Sigmoid colon (tissue), 7 donors: ENCODE measurements around the gene VAMP5. TPM values are rescaled to one million over a fixed set of nuclear protein-coding genes. Genes with fewer than 3 reads are reported as not detected.

Source experiments
- DNase-seq: peaks from one replicate; pipeline ENCODE4 v3.0.0-alpha.2; 2019
- H3K27ac ChIP-seq, 4 donors: fragments of 200-600 bp; sonication (generic); one replicate each; pipeline ENCODE4 v1.5.1; 2016 to 2019; ENCODE audit warnings: mild to moderate bottlenecking in 1 of 4
- H3K27me3 ChIP-seq, 3 donors: fragments of 200-600 bp; sonication (generic); one replicate each; pipeline ENCODE4 v1.5.1; 2019; ENCODE audit warnings: mild to moderate bottlenecking in 1 of 3
- H3K36me3 ChIP-seq, 4 donors: fragments of 200-600 bp; sonication (generic); one replicate each; pipeline ENCODE4 v1.5.1; 2016 to 2019
- H3K4me1 ChIP-seq, 4 donors: fragments of 200-600 bp; sonication (generic); one replicate each; pipeline ENCODE4 v1.5.1; 2017 to 2019
- H3K4me3 ChIP-seq, 4 donors: fragments of 200-600 bp; sonication (generic); one replicate each; pipeline ENCODE4 v1.5.1; 2017 to 2019; ENCODE audit warnings: mild to moderate bottlenecking in 2 of 4, moderate library complexity in 1 of 4
- H3K9me3 ChIP-seq, 4 donors: fragments of 200-600 bp in 3 of 4; sonication (generic) in 3 of 4; one replicate each; pipeline versions ENCODE4 v1.5.1 to v1.6.1; 2013 to 2019
- CTCF ChIP-seq, 4 experiments: fragments of 450-650 bp in 3 of 4; fragments of 200-600 bp in 1 of 4; IDR thresholded peaks; one replicate each; pipeline ENCODE4 v1.5.1; 2016 to 2019; ENCODE audit warnings: antibody characterized with exemption in 4 of 4, mild to moderate bottlenecking in 3 of 4, moderate library complexity in 2 of 4
- EP300 ChIP-seq, 4 donors: sonication (generic); formaldehyde crosslinking; IDR thresholded peaks; one replicate each; pipeline ENCODE4 v1.6.1; 2017; ENCODE audit warnings: antibody characterized with exemption in 4 of 4
- POLR2A ChIP-seq, 2 donors: fragments of 450-650 bp; IDR thresholded peaks; one replicate each; pipeline ENCODE4 v1.6.1; 2016; ENCODE audit warnings: antibody characterized with exemption in 2 of 2, mild to moderate bottlenecking in 2 of 2, moderate library complexity in 2 of 2
- POLR2AphosphoS5 ChIP-seq, 4 donors: sonication (generic); formaldehyde crosslinking; IDR thresholded peaks; one replicate each; pipeline ENCODE4 v1.6.1; 2017; ENCODE audit warnings: antibody characterized with exemption in 4 of 4
- WGBS, 2 donors: extraction: QIAGEN DNeasy Blood & Tissue Kit; methylation state at CpG; one replicate each; pipeline ENCODE4 v1.1.7; 2013; 5-methylcytosine and 5-hydroxymethylcytosine counted together
- intact Hi-C: fragments of 100-400 bp; cut with DNase I; formaldehyde crosslinking; loops from one replicate; pipeline ENCODE4 v1.15.1; 2023
- polyA plus RNA-seq, 3 donors: library from polyadenylated mRNA; stranded (reverse); fragments of 200-250 nt; gene quantifications; one replicate each; pipeline ENCODE4 v1.2.3, GENCODE V29; 2013
- total RNA-seq, 4 donors: library from RNA; depleted of rRNA; stranded (reverse); fragments of >200 nt; gene quantifications; one replicate each; pipeline ENCODE4 v1.1.0, GENCODE V29; 2016
- donor health status: healthy with polysubstance abuse.
- donor health status: Bipolar disorder and iron deficiency.
- donor health status: healthy.

The VAMP5 gene
- total and polyA plus RNA-seq, 7 donors: 51.2 to 97.5 (median 68.0) TPM

DNA sequence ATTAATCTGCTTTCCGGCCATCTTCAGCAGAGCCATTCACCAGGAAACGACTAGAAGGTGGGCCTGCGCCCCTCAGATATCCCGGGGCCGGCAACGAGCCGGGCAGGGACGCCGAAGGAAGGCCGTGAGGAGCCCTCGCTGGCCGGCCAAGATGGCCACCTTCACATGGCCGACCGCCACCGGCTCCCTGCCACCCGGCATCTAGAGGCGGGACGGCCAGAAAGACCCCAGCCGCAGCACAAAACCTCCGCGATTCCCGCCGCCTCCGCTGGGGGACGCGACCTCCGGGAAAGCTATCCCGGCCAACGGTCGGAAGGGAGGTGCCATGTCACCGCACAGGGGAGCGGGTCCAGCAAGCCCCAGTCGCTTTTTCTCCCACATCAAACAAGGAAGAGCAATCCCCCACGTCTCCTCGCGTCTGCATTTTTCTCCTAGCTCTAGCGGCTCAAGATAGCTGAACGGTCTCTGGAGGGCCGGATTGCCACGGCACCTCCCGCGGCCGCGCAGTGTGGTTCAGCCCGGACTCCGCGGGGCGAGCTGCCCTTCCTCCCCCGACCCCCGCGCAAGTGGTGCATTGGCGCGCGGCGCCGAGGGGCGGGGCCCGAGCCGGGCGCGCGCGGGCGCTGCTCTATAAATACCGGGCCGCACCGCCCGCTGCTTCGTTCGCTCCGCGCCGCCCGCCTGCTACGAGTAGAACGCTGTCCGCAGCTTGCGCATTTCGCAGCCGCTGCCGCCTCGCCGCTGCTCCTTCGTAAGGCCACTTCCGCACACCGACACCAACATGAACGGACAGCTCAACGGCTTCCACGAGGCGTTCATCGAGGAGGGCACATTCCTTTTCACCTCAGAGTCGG is 45.5 kb upstream of the VAMP5 start, which contains the start of gene MAT2A:
Gene MAT2A (plus strand): TSS at position 662 of the 854 bp plus-strand sequence. CDS start 120 bp downstream, at position 782.
- H3K4me1 ChIP-seq: peaks cover 0 to 51% (median 50%) of the 10 kb centered on the region in 4 donors
- H3K27ac ChIP-seq: peak within 1 kb of the TSS; percentile 99 to 100 (median 99)
- DNase-seq: peak; percentile 97
- no peaks in the 10 kb centered on the region for H3K27me3 ChIP-seq
- intact Hi-C loops: loop anchor here (1.0 to 2.0 kb wide), 2 partner anchors 118 to 184 kb away; partner anchors contain the start of genes ELMOD3 and RETSAT
- TF ChIP-seq EP300 (IDR thresholded peaks at IDR 0.05) (no peak), POLR2A (IDR thresholded peaks at IDR 0.05) (peak; percentile 96 to 97), CTCF (IDR thresholded peaks at IDR 0.05) (peak; percentile 68 to 83 (median 78)), POLR2AphosphoS5 (IDR thresholded peaks at IDR 0.05) (peak; percentile 98 to 99 (median 98))
- no peaks in the 10 kb centered on the region for H3K9me3 ChIP-seq
- H3K36me3 ChIP-seq: peaks cover 23 to 33% (median 26%) of the 10 kb centered on the region in 4 donors
- WGBS, 2 donors: 0% methylated on average over 92 of the region's 92 CpGs
- peak within 1 kb of the TSS; percentile 91 to 96 (median 96) for H3K4me3 ChIP-seq

DNA sequence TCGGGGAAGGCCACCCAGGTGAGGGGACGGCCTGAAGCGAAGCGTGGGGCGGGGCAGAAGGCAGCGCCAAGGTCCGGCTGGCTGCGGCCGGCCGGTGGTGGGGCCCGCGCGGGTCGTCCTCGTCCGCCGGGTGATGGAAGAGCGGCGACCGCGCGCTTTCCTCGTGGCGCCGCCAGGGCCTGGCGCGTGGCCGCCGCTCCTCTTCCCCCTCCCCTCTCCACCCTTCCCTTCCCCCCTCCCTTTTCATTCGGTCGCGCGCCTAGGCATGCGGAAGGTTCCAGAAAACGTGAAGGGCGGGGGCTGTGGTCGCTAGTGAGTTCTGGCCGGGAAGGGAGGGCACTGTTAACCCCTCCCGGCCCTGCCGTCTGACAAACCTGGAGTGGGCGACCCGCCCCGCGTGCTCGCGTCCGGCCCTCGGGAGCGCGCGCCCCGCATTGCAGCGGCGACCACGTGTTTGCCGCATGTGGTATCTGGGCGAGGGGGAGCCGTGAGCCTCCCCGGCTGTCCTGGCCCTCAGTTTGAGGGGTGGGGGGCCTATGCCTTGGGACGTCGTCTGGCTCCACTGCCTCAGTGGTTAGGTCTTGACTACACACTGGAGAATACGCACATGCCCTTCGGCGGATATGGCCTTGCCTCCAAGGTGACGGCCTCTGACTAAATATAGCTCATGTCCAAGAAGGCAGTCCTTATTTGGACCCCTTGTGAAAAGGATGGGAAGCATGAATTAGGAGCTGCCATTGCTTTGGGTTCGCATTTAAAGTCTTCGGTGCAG is 44.7 kb upstream of the VAMP5 start:
- intact Hi-C loops: loop anchor here (1.0 to 2.0 kb wide), 3 partner anchors 21 to 185 kb away; partner anchors contain the start of genes ELMOD3, GGCX and RETSAT
- DNase-seq: peak; percentile 88
- H3K9me3 ChIP-seq: no peaks in the 10 kb centered on the region
- TF ChIP-seq CTCF (IDR thresholded peaks at IDR 0.05): no peak
- TF ChIP-seq POLR2AphosphoS5 (IDR thresholded peaks at IDR 0.05): peak; percentile 76 to 84 (median 80)
- TF ChIP-seq POLR2A (IDR thresholded peaks at IDR 0.05): peak in 1 of 2 donors; percentile 24
- TF ChIP-seq EP300 (IDR thresholded peaks at IDR 0.05): peak in 1 of 4 donors; percentile 20
- no peaks in the 10 kb centered on the region for H3K27me3 ChIP-seq
- H3K27ac ChIP-seq: peak overlapping the region; percentile 99 to 100 (median 99)
- peak overlapping the region; percentile 91 to 96 (median 96) for H3K4me3 ChIP-seq
- peaks cover 30 to 41% (median 34%) of the 10 kb centered on the region in 4 donors for H3K36me3 ChIP-seq
- whole genome bisulfite sequencing, 2 donors: 0 to 1% methylated on average over 67 of the region's 67 CpGs
- H3K4me1 ChIP-seq: peaks cover 0 to 58% (median 57%) of the 10 kb centered on the region in 4 donors

DNA sequence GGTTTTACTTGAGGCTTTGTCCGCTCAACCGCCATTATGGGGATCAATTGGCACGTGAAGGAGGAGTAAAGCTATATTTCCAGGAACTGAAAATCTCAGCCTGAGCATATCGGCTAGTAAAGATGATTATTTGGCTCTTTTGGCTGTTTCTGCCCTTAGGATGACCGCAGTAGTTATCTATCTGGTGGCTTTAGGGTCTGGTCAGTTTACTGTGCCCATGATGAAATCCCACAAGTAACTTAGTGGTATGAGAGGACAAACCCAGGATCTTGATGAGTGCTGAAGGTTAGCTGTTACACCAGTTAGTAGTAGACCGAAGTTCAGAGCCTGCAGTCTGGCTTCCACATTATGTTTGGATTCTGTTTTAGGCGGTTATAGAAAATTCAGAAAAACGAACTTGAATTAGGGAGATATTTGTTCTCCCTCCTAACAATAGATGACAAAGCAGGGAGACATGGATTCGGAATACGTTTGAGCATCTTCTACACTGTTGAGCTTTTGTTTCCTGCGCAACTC is 44.0 kb upstream of the VAMP5 start:
- H3K36me3 ChIP-seq: peaks cover 34 to 47% (median 37%) of the 10 kb centered on the region in 4 donors

More for the DNA sequence above, 44.0 kb upstream of the VAMP5 start:
- no peak for TF ChIP-seq CTCF (IDR thresholded peaks at IDR 0.05)
- TF ChIP-seq EP300 (IDR thresholded peaks at IDR 0.05): no peak
- TF ChIP-seq POLR2AphosphoS5 (IDR thresholded peaks at IDR 0.05): peak in 1 of 4 donors; percentile 2
- no peak for TF ChIP-seq POLR2A (IDR thresholded peaks at IDR 0.05)
- H3K4me1 ChIP-seq: peaks cover 0 to 62% (median 61%) of the 10 kb centered on the region in 4 donors
- H3K9me3 ChIP-seq: no peaks in the 10 kb centered on the region
- peak overlapping the region; percentile 91 to 96 (median 96) for H3K4me3 ChIP-seq
- H3K27ac ChIP-seq: peak overlapping the region; percentile 99 to 100 (median 99)
- DNase-seq: no peak
- 2 to 4% methylated on average over 11 of the region's 11 CpGs for WGBS, 2 donors
- intact Hi-C loops: loop anchor here (2.0 kb wide), 1 partner anchor 21 kb away; the partner anchor contains the start of gene GGCX
- H3K27me3 ChIP-seq: no peaks in the 10 kb centered on the region
